HG03378 (cell line): ENCODE results near the gene ACE.

Experiments used
- ATAC-seq: cut with Tn5 transposase; IDR thresholded peaks from one replicate; pipeline ENCODE4 v1.9.1; 2021; ENCODE audit warnings: mild to moderate bottlenecking, moderate library complexity; ENCODE audit not compliant: unreplicated experiment

Gene ACE

DNA sequence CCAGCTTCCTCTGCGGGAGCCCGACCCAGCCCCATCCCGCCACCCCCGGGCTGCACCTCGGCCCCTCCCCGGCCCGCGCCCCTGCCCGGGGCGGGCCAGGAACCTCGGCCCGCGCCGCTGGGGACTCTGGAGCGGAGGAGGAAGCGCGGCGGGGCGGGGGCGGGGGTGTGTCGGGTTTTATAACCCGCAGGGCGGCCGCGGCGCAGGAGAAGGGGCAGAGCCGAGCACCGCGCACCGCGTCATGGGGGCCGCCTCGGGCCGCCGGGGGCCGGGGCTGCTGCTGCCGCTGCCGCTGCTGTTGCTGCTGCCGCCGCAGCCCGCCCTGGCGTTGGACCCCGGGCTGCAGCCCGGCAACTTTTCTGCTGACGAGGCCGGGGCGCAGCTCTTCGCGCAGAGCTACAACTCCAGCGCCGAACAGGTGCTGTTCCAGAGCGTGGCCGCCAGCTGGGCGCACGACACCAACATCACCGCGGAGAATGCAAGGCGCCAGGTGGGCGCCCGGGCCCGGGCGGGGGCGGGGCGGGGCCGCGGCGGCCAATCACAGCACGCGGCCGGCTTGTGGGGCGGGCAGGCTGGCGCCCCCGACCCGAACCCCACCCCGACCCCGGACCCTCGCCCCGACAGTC is at the start of gene ACE:
Gene ACE, plus strand, starts transcription at position 208 of the 626 bp plus-strand sequence. Its CDS starts 34 bp downstream, at position 242.
- no peak for ATAC-seq

- ATAC-seq, result no peak
These were observed 47.1 kb upstream of the ACE start for GRCh38 chr17:63429766-63430165.

DNA sequence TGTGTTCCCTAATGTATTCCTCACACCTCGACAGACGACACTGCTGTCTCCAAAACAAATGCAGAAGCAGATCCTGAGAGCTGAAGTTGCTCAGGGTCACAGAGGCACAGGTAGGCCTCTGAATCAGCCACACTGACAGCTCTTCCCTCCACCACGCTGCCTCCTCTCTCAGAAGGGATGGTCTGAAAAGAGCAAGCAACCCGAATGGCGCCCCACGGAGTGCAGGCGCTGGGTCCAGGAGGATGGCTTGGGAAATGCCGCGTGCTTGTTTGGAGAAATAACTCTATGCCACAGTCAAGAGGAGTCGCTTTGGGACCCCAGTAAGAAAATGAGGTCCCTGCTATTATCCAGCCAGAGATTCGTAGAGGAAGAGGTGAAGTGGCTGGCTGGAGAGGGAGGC is 46.6 kb upstream of the ACE start:
- no peak for ATAC-seq

GRCh38 chr17:63431618-63431938 is 45.3 kb upstream of the ACE start:
- ATAC-seq, result no peak

DNA sequence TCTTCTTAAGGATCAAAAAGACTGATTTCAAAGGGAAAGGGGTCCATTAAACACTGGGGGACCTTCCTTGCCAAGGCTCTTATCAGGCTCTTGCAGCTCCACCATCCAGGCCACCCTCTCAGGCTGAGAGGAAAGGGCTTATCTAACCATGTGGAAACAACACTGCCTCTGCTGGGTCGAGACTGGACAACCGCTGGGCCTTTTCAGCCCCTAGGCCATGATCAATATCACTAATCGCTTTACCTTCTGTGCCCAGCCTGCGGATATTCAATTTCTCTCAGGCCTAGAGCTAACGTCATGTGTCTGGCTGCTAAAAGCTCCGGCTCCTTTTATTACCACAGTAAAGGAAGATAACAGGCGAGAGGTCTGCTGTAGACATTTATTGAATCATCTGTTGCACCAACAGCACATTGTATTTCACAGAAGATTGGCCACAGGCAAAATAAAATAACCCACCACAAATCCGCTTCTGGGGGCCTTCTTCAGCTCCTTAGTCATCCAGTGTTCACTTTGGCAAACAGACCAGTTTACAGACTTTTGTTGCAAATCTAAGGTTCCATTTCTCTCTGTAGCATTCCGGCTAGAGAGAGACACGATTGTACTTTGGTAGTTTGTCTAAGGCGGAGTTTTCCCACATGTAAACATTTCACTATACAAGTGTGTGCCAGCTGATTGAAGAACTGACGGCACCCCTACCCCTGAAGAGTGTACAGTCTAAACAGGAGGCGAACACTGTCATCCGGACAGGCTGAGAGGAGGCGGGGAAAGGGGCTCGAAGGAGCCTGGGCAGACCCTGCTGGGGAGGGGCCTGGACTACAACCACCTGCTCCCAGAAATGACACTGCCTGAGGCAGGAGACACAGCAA is 44.7 kb upstream of the ACE start:
- no peak for ATAC-seq

DNA sequence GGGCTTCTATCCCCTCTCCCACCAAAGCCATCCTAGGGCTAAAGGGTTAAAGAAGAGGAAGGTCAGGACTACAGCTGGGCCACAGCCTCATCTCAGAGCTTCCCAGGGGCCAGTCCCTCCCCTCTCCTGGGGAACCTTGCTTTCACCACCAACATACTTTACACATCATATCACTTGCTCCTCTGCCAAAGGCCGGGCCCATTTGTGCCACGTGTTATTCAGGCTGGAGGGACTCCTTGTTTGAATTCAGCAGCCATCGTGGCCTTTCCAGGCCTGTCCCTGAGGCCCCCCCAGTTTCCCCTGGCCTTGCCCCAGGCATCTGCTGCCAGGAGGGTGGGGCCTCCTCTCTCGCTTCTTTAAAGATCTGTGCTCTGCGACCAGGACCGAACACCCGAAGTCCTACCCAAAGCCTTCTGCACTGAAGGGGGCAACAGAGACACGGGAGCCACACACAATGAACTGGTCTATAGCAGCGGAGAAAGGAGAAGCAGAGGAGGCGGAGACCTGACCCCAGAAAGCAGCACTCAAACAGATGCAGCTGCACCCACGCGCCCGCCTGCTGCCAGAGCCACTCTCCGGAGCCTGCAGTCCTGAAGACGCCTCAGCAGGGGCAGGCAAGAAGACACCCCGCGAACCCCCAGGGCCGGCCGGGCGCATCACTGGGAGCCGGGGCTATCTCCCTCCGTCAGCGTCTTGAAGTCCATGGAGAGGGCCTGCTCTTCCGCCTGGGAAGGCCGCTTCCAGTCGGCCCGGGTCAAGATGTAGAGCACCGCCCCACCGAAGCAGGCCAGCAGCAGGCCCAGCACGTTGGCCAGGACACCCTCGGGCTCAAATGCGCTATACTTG is 42.9 kb upstream of the ACE start:
- no peak for ATAC-seq

DNA sequence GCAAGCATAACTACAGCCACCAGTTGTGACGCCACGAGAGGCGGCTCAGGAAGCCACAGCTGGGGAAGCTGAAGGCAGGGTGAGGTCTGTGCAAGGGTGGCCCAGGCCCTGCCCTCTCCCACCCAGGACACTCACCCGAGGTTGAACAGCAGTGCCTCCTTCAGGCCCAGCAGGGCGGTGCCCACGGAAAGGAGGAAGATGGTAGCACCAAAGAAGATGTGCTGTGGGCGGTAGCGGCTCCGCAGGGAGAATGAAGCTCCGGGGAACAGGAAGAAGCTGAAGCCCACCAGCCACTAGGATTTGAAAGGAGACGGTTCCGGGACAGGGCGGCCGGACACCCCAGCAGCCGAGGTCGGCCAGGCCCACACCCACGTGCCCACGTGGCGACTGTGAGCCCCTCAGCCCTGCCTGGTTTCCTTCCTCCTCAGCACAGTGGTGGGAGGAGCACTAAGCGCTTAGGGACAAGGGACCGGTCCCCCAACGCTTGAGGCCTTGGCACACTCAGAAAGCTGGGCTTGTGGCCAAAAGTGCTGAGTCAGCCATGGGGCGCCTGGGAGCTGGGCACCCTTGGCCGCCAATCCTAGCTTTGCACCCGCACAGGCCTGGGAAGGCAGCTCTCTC is 41.8 kb upstream of the ACE start:
- no peak for ATAC-seq

GRCh38 chr17:63435681-63436522 is 41.0 kb upstream of the ACE start:
- ATAC-seq, result no peak

DNA sequence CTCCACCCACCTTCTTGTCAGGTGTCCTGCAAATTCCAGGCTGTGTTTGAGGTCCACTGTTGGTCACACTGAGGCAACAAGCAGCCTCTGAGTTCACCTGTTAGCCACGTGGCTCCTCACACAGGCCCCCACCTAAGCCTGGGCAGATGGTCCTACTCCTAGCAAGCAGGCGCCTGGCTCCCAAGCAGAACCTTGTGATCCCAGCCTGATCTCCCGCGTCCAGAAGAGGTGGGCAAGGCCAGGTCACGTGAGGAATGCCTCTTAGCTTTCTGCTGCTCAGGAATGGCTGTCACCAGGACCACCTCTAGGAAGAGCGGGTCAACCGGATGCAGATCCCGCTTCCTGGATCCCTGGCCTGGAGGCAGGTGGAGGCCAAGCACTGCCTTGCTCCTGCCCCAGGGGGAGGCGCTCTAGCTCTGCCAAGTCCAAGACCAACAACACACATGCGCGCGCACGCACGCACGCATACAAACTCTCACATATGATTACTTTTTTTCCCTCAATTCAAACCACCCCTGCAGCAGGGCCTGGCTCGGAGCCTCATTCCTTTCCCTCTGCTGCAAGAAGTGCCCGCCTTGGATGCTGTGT is 40.2 kb upstream of the ACE start:
- ATAC-seq, result no peak

GRCh38 chr17:63437287-63438091 is 39.4 kb upstream of the ACE start:
- ATAC-seq, result no peak

GRCh38 chr17:63438092-63439051 is 38.5 kb upstream of the ACE start:
- no peak for ATAC-seq

DNA sequence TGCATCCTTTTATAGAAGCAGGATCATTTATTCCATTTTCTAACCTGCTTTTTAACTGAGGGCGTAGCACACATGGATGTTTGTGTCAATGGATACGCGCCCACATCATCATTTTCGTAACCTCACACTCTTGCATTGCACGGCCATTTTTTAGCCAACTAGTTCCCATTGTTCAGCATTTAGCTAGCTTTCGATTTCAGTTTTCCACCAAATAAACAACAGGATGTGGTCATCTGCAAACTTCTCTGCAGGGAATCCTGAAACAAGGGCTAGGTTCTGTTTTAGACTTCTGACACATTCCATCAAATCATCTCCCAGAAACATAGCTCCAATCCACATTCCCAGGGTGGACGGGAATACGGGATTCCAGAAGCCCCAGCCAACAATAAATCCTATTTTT is 37.2 kb upstream of the ACE start:
- ATAC-seq, result no peak

DNA sequence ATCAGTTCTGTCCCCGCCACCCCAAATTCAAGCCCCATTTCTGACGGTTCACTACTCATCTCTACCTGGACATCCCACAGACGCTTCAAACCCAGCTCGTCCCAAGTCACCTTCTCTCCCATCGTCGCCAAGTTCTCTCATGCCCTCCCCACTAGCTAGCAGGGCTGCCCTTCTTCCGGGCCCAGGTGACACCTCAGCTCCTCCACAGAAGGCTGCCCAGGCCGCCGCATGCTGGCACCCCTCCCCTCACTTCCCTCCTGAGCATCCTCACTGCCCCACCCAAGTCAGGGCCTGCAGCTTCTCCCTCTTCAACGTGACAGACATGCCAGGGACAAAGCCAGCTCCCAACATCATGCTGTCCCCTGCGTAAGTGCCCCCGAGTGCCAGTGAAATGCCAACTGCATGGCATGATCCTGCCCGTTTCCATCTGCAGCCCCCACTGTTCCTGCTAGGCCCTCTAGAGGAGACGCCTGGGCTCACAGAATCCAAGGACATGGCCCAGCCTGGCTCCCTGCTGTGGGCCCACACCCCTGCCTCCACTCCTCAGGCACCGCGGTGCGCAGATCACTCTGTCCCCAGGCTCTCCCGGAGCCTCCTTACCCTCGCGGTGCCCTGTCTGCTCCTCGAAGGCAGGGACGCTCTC is 36.6 kb upstream of the ACE start:
- no peak for ATAC-seq

DNA sequence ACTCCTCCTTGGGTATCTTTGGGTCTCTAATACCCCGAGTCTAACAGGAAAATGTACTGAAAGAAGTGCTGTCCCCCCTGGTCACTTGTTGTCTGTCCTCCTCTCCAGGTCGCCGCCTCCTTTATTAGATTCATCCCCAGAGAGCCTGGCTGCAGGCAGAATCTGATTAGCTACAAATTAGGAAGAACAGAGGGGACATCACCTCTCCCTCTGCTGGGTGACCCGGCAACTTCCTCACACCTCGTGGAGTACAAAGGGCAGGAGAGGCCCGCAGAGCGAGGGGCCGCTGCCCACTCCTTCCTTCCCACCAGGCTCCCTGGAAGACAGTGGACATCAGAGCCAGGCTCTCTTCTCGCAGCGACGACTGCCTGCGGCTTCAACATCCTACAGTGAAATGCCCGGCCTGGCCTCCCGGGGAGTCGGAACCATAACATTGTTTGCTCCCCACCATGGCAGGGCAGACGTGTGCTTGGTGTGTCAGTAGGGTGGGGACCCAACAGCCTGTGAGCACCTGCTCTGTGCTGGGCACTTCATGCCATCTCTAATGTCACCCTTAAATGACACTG is 36.0 kb upstream of the ACE start:
- ATAC-seq, result no peak

GRCh38 chr17:63441654-63442053 is 35.2 kb upstream of the ACE start:
- ATAC-seq, result no peak

- no peak for ATAC-seq
These were observed 34.8 kb upstream of the ACE start for GRCh38 chr17:63442074-63442473.

- no peak for ATAC-seq
These were observed 34.3 kb upstream of the ACE start for GRCh38 chr17:63442549-63443035.
